AG20443 (cell line): ENCODE measurements around the gene EYS.

Experiments used
- DNase-seq: peaks from one replicate; pipeline ENCODE4 v3.0.0; 2012; ENCODE audit warnings: low spot score, mixed read lengths

Gene EYS

GRCh38 chr6:64590965-64591675 lies 1115.9 kb downstream of the EYS start:
- DNase-seq, result no peak

GRCh38 chr6:64589961-64590360 lies 1117.1 kb downstream of the EYS start:
- no peak for DNase-seq

GRCh38 chr6:64580346-64580745 lies 1126.7 kb downstream of the EYS start:
- DNase-seq, result no peak

- DNase-seq, result no peak
These were observed 1153.7 kb downstream of the EYS start for GRCh38 chr6:64553249-64553786.

GRCh38 chr6:64547594-64548268 lies 1159.3 kb downstream of the EYS start:
- no peak for DNase-seq

GRCh38 chr6:64539917-64540316 lies 1167.1 kb downstream of the EYS start:
- DNase-seq, result no peak

GRCh38 chr6:64538722-64539121 lies 1168.3 kb downstream of the EYS start:
- no peak for DNase-seq

GRCh38 chr6:64527899-64528298 lies 1179.1 kb downstream of the EYS start:
- DNase-seq, result no peak

- no peak for DNase-seq
These were observed 1184.2 kb downstream of the EYS start for GRCh38 chr6:64522859-64523258.

- DNase-seq, result peak; percentile 78
These were observed 1187.0 kb downstream of the EYS start for GRCh38 chr6:64520050-64520449.

GRCh38 chr6:64516393-64516792 lies 1190.6 kb downstream of the EYS start:
- no peak for DNase-seq

- no peak for DNase-seq
These were observed 1199.4 kb downstream of the EYS start for GRCh38 chr6:64507661-64508060.

GRCh38 chr6:64505312-64505711 lies 1201.7 kb downstream of the EYS start:
- no peak for DNase-seq

GRCh38 chr6:64504503-64504902 lies 1202.5 kb downstream of the EYS start:
- no peak for DNase-seq

GRCh38 chr6:64502801-64503200 lies 1204.2 kb downstream of the EYS start:
- DNase-seq, result no peak

GRCh38 chr6:64497634-64498033 lies 1209.4 kb downstream of the EYS start:
- no peak for DNase-seq

GRCh38 chr6:64489763-64490162 lies 1217.3 kb downstream of the EYS start:
- no peak for DNase-seq

GRCh38 chr6:64486578-64487351 lies 1220.3 kb downstream of the EYS start:
- DNase-seq, result no peak

- DNase-seq, result no peak
These were observed 1223.0 kb downstream of the EYS start for GRCh38 chr6:64483956-64484499.

- DNase-seq, result no peak
These were observed 1224.4 kb downstream of the EYS start for GRCh38 chr6:64482631-64483030.

GRCh38 chr6:64479134-64479533 lies 1227.9 kb downstream of the EYS start:
- DNase-seq, result no peak

- DNase-seq, result no peak
These were observed 1229.6 kb downstream of the EYS start for GRCh38 chr6:64477391-64477790.
